ENCODE measurements around the gene TUBD1. TPM values are rescaled to one million over a fixed set of nuclear protein-coding genes. Genes with fewer than 3 reads are reported as not detected.
A peak's percentile ranks its signal among the peaks of the same experiment; 100 is the strongest.

TUBD1 gene
- total and polyA plus RNA-seq, 2 of the 13 experiments (the other 11 are each of a cell fraction or from before 2014, with no cell fraction given) = 18.2 to 25.9 TPM

DNA sequence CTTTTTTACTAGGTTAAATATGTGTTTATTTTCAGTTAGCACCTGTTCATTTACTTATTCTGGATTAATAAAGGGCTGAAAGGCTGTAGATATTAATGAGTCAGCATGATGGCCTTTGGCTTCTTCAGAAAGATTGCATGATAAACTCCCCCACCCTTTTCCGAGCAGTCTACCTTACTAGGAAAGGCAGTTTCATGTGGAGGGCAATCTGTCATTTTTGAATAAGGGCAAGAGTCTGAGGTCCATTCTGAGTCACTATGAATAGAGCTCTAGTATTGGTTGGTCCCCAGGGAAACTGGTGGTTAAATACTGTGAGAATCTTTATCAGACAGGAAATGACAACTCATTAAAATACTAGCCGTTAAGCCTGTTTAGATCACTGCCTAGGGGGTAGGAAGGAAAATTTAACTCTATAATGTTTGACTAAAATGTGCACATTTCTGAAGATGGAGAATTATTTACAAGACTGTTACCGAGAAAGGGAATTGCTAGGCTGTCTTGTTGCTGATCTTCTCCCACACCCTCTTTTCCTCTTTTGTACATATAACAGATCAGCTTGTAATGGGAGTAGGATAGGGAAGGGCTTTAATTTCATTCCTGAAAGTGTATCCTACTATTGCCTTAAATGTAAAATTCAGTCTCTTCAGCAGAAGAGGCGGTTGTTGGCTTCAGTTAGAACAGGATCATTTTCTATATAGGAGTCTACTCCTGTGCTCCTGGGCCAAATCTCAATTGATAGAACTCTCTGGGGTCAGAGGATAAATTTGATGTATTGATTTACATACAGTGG is 63.3 kb downstream of the TUBD1 start (continued):
- TF ChIP-seq RXRB (CRISPR knock-in tag; IDR thresholded peaks at IDR 0.05; ENCODE audit: borderline replicate concordance) (peak; percentile 51; the same call in 1 of the 2 replicates), PAX8 (CRISPR knock-in tag; IDR thresholded peaks at IDR 0.05; ENCODE audit: borderline replicate concordance) (no peak), HNRNPUL1 (IDR thresholded peaks at IDR 0.05; ENCODE audit: low read depth, low read length) (no peak), RBM39 (IDR thresholded peaks at IDR 0.05; ENCODE audit: low read depth, low read length, poor library complexity, severe bottlenecking) (no peak), POGZ (CRISPR knock-in tag; IDR thresholded peaks at IDR 0.05) (peak; percentile 62; the same call in 1 of the 2 replicates), NAIF1 (CRISPR knock-in tag; IDR thresholded peaks at IDR 0.05; ENCODE audit: borderline replicate concordance) (0 out of 2 replicates have a peak, but pooled peaks have one; percentile 18), ZNF430 (CRISPR knock-in tag; IDR thresholded peaks at IDR 0.05) (0 out of 2 replicates have a peak, but pooled peaks have one; percentile 31), NFYC (CRISPR knock-in tag; IDR thresholded peaks at IDR 0.05) (peak; percentile 56), GATAD1 (CRISPR knock-in tag; IDR thresholded peaks at IDR 0.05) (no peak), ARNT (IDR thresholded peaks at IDR 0.05) (no peak), ZNF782 (CRISPR knock-in tag; IDR thresholded peaks at IDR 0.05; ENCODE audit: borderline replicate concordance) (no peak), ZNF670 (CRISPR knock-in tag; IDR thresholded peaks at IDR 0.05; ENCODE audit: borderline replicate concordance) (0 out of 2 replicates have a peak, but pooled peaks have one; percentile 35), ETV5 (CRISPR knock-in tag; IDR thresholded peaks at IDR 0.05; ENCODE audit: borderline replicate concordance) (peak; percentile 68; the same call in 1 of the 2 replicates)
- TF ChIP-seq, protein P1, sequence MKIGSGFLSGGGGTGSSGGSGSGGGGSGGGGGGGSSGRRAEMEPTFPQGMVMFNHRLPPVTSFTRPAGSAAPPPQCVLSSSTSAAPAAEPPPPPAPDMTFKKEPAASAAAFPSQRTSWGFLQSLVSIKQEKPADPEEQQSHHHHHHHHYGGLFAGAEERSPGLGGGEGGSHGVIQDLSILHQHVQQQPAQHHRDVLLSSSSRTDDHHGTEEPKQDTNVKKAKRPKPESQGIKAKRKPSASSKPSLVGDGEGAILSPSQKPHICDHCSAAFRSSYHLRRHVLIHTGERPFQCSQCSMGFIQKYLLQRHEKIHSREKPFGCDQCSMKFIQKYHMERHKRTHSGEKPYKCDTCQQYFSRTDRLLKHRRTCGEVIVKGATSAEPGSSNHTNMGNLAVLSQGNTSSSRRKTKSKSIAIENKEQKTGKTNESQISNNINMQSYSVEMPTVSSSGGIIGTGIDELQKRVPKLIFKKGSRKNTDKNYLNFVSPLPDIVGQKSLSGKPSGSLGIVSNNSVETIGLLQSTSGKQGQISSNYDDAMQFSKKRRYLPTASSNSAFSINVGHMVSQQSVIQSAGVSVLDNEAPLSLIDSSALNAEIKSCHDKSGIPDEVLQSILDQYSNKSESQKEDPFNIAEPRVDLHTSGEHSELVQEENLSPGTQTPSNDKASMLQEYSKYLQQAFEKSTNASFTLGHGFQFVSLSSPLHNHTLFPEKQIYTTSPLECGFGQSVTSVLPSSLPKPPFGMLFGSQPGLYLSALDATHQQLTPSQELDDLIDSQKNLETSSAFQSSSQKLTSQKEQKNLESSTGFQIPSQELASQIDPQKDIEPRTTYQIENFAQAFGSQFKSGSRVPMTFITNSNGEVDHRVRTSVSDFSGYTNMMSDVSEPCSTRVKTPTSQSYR (CRISPR knock-in tag; IDR thresholded peaks at IDR 0.05; ENCODE audit: borderline replicate concordance) = peak; percentile 40; the same call in 1 of the 2 replicates
- TF ChIP-seq, protein P2, sequence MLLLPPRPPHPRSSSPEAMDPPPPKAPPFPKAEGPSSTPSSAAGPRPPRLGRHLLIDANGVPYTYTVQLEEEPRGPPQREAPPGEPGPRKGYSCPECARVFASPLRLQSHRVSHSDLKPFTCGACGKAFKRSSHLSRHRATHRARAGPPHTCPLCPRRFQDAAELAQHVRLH (CRISPR knock-in tag; IDR thresholded peaks at IDR 0.05; ENCODE audit: borderline replicate concordance, low read depth) = 0 out of 2 replicates have a peak, but pooled peaks have one; percentile 26
- TF ChIP-seq, protein P3, sequence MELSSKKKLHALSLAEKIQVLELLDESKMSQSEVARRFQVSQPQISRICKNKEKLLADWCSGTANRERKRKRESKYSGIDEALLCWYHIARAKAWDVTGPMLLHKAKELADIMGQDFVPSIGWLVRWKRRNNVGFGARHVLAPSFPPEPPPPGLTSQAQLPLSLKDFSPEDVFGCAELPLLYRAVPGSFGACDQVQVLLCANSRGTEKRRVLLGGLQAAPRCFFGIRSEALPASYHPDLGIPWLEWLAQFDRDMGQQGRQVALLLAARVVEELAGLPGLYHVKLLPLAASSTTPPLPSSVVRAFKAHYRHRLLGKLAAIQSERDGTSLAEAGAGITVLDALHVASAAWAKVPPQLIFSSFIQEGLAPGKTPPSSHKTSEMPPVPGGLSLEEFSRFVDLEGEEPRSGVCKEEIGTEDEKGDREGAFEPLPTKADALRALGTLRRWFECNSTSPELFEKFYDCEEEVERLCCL (CRISPR knock-in tag; IDR thresholded peaks at IDR 0.05; ENCODE audit: borderline replicate concordance) = 0 out of 2 replicates have a peak, but pooled peaks have one; percentile 29
- TF ChIP-seq, protein P4, sequence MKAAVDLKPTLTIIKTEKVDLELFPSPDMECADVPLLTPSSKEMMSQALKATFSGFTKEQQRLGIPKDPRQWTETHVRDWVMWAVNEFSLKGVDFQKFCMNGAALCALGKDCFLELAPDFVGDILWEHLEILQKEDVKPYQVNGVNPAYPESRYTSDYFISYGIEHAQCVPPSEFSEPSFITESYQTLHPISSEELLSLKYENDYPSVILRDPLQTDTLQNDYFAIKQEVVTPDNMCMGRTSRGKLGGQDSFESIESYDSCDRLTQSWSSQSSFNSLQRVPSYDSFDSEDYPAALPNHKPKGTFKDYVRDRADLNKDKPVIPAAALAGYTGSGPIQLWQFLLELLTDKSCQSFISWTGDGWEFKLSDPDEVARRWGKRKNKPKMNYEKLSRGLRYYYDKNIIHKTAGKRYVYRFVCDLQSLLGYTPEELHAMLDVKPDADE (CRISPR knock-in tag; IDR thresholded peaks at IDR 0.05) = no peak
- TF ChIP-seq, protein P5, sequence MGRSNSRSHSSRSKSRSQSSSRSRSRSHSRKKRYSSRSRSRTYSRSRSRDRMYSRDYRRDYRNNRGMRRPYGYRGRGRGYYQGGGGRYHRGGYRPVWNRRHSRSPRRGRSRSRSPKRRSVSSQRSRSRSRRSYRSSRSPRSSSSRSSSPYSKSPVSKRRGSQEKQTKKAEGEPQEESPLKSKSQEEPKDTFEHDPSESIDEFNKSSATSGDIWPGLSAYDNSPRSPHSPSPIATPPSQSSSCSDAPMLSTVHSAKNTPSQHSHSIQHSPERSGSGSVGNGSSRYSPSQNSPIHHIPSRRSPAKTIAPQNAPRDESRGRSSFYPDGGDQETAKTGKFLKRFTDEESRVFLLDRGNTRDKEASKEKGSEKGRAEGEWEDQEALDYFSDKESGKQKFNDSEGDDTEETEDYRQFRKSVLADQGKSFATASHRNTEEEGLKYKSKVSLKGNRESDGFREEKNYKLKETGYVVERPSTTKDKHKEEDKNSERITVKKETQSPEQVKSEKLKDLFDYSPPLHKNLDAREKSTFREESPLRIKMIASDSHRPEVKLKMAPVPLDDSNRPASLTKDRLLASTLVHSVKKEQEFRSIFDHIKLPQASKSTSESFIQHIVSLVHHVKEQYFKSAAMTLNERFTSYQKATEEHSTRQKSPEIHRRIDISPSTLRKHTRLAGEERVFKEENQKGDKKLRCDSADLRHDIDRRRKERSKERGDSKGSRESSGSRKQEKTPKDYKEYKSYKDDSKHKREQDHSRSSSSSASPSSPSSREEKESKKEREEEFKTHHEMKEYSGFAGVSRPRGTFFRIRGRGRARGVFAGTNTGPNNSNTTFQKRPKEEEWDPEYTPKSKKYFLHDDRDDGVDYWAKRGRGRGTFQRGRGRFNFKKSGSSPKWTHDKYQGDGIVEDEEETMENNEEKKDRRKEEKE (IDR thresholded peaks at IDR 0.05) = no peak
